Endothelial cell (in vitro differentiated cells): Measurements from ENCODE around the gene DSCAML1. TPM values are rescaled to one million over a fixed set of nuclear protein-coding genes. Genes with fewer than 3 reads are reported as not detected.

Experiments
- DNase-seq: peaks from one replicate; pipeline ENCODE4 v3.0.0; 2021; ENCODE audit warnings: low spot score
- H3K27ac Mint-ChIP-seq: one replicate; pipeline ENCODE4 v1.8.0; 2021; ENCODE audit warnings: mixed read lengths, inconsistent platforms; ENCODE audit not compliant: unreplicated experiment
- H3K27me3 Mint-ChIP-seq: one replicate; pipeline ENCODE4 v1.8.0; 2021; ENCODE audit warnings: mild to moderate bottlenecking, moderate library complexity, mixed read lengths, inconsistent platforms; ENCODE audit not compliant: unreplicated experiment
- H3K36me3 Mint-ChIP-seq: one replicate; pipeline ENCODE4 v1.8.0; 2021; ENCODE audit warnings: mild to moderate bottlenecking, low read depth, mixed read lengths, inconsistent platforms; ENCODE audit not compliant: unreplicated experiment
- H3K4me1 Mint-ChIP-seq: one replicate; pipeline ENCODE4 v1.8.0; 2021; ENCODE audit warnings: mild to moderate bottlenecking, mixed read lengths, inconsistent platforms; ENCODE audit not compliant: unreplicated experiment
- H3K4me3 Mint-ChIP-seq: one replicate; pipeline ENCODE4 v1.8.0; 2021; ENCODE audit warnings: mild to moderate bottlenecking, mixed read lengths, inconsistent platforms; ENCODE audit not compliant: unreplicated experiment
- H3K9me3 Mint-ChIP-seq: one replicate; pipeline ENCODE4 v1.8.0; 2021; ENCODE audit warnings: mixed read lengths, inconsistent platforms; ENCODE audit not compliant: unreplicated experiment
- total RNA-seq: library from RNA; stranded (reverse); fragmentation: NEBNext Ultra II Directional; extraction: Animal tissue kit (Norgen Biotek cat#: 25700); gene quantifications from one replicate; pipeline ENCODE4 v1.2.1, GENCODE V29; 2021; ENCODE audit not compliant: unreplicated experiment
- TF ChIP-seq, protein P1 (sequence below): fragments of 200-600 bp; sonication (generic); IDR thresholded peaks from one replicate; pipeline ENCODE4 v1.5.0; 2021; ENCODE audit warnings: antibody characterized with exemption; ENCODE audit not compliant: unreplicated experiment

Gene DSCAML1
- total RNA-seq, 1 donor from 2014 or later = 3.8 TPM

DNA sequence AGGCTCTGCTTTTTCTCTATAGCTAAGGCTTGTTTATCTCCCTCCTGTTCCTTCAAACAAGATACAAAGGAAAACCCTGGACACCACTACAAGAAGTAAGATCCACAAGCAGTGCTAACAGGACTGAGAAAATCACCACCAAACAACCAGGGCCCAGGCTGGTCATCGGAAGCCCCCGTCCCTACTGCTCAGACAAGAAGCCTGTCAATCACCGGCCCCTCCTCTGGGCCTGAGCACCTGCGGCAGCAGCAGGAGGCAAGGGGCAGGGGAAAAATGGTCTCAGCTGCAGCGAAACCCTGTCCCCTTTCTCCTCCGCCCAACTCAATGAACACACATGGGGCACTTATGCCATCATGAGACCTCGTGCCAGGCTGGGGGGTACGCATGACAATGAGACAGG, 314.1 kb downstream of the DSCAML1 start:
- DNase-seq = no peak
- Mint-ChIP-seq H3K4me3 (no peak overlapping the region), H3K4me1 (peaks cover 8% of the 10 kb centered on the region), H3K36me3 (no peaks in the 10 kb centered on the region), H3K27ac (no peak overlapping the region), H3K9me3 (no peaks in the 10 kb centered on the region), H3K27me3 (peaks cover 3% of the 10 kb centered on the region)
- TF ChIP-seq, protein P1, sequence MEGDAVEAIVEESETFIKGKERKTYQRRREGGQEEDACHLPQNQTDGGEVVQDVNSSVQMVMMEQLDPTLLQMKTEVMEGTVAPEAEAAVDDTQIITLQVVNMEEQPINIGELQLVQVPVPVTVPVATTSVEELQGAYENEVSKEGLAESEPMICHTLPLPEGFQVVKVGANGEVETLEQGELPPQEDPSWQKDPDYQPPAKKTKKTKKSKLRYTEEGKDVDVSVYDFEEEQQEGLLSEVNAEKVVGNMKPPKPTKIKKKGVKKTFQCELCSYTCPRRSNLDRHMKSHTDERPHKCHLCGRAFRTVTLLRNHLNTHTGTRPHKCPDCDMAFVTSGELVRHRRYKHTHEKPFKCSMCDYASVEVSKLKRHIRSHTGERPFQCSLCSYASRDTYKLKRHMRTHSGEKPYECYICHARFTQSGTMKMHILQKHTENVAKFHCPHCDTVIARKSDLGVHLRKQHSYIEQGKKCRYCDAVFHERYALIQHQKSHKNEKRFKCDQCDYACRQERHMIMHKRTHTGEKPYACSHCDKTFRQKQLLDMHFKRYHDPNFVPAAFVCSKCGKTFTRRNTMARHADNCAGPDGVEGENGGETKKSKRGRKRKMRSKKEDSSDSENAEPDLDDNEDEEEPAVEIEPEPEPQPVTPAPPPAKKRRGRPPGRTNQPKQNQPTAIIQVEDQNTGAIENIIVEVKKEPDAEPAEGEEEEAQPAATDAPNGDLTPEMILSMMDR = no peak

DNA sequence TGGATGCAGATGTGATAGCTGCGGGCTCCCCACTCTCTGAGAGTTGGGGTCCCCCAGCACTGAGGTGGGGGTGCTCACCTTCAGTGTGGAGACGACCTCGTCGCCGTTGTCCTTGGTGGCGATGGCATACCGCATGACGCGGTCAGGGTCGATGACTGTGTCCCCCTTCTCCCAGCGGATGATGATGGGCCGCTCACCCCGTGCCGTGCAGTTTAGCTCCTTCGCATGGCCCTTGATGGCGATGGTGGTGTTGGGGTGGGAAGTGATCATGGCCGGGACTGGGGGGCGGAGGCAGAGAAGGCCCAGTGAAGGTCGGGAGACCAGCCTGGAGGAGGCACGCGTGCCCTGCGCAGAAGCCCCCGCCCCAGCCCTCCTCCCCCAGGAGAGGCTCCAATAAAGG, 315.1 kb downstream of the DSCAML1 start:
- TF ChIP-seq, protein P1 = no peak
- no peaks in the 10 kb centered on the region for H3K27me3 Mint-ChIP-seq
- H3K9me3 Mint-ChIP-seq = no peaks in the 10 kb centered on the region
- DNase-seq = no peak
- H3K4me1 Mint-ChIP-seq = peaks cover 8% of the 10 kb centered on the region
- H3K4me3 Mint-ChIP-seq = no peak overlapping the region
- H3K36me3 Mint-ChIP-seq = no peaks in the 10 kb centered on the region
- no peak overlapping the region for H3K27ac Mint-ChIP-seq

DNA sequence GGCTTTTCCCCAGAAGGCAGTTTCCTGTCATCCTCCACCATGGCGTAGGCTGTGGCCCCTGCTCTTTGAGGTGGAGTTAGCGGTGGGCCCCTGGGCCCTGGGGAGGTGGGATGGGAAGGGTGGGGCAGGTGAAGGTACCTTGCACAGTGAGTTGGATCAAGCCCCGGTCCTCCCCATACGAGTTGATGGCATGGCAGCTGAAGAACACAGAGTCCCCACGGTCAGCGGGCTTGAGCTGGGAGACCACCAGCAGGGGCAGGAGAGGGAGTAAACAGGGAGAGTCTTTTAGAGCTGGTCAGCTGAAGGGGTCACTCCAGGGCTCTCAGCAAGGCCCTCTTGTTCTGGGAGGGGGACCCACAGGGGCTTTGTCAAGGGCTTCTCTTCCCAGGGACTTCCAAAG, 316.0 kb downstream of the DSCAML1 start:
- no peaks in the 10 kb centered on the region for H3K9me3 Mint-ChIP-seq
- TF ChIP-seq, protein P1 = no peak
- H3K4me1 Mint-ChIP-seq = peaks cover 8% of the 10 kb centered on the region
- no peak for DNase-seq
- H3K27me3 Mint-ChIP-seq = no peaks in the 10 kb centered on the region
- H3K4me3 Mint-ChIP-seq = no peak overlapping the region
- no peak overlapping the region for H3K27ac Mint-ChIP-seq
- no peaks in the 10 kb centered on the region for H3K36me3 Mint-ChIP-seq

DNA sequence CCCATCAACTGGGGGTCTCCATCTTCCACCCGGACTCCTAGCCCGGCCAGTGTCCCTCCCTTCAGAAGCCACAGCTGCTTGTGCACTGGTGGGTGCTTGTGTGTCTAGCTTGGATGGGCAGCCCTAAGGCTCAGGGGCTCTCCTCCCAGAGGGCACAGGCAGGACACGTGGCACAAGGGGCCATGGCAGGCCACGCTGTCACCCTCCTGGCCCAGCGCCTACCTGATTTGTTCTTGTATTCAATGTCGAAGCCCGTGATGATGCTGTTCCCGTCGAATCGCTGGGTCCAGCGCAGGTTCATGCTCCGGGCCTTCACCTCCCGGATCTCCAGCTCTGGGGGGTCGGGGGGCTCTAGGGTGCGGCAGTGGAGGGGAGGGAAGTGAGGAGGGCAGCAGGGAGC, 316.8 kb downstream of the DSCAML1 start:
- peaks cover 8% of the 10 kb centered on the region for H3K4me1 Mint-ChIP-seq
- no peak for DNase-seq
- no peak overlapping the region for H3K27ac Mint-ChIP-seq
- TF ChIP-seq, protein P1 = no peak
- no peaks in the 10 kb centered on the region for H3K27me3 Mint-ChIP-seq
- no peak overlapping the region for H3K4me3 Mint-ChIP-seq
- H3K36me3 Mint-ChIP-seq = no peaks in the 10 kb centered on the region
- no peaks in the 10 kb centered on the region for H3K9me3 Mint-ChIP-seq

DNA sequence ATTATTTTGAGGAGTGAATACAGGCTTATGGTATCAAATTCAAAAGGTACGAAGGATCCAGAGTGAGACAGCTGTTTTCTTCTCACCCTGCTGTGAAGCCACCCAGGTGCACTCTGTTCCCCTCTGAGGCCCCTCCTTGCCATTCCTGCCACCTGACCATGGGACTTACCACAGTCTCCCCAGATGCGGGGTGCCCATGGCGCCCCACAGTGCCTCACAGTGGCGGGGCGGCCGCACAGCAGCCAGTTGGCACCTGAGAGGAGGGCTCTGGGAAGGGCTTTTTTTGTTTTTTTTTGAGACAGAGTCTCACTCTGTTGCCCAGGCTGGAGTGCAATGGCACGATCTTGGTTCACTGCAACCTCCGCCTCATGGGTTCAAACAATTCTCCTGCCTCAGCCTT, 317.6 kb downstream of the DSCAML1 start:
- no peaks in the 10 kb centered on the region for H3K9me3 Mint-ChIP-seq
- no peaks in the 10 kb centered on the region for H3K27me3 Mint-ChIP-seq
- H3K36me3 Mint-ChIP-seq = no peaks in the 10 kb centered on the region
- H3K27ac Mint-ChIP-seq = no peak overlapping the region
- peaks cover 4% of the 10 kb centered on the region for H3K4me1 Mint-ChIP-seq
- DNase-seq = no peak
- no peak overlapping the region for H3K4me3 Mint-ChIP-seq
- TF ChIP-seq, protein P1 = peak; percentile 18
